GM23248 (cell line): Measurements from ENCODE around the gene CHN1.

Source experiments
- EZH2 ChIP-seq: fragments of 200-600 bp; sonication (generic); IDR thresholded peaks from 2 replicates; pipeline ENCODE4 v1.6.1; 2018; ENCODE audit warnings: antibody characterized with exemption, mild to moderate bottlenecking; ENCODE audit not compliant: insufficient read depth, poor library complexity, severe bottlenecking
- EZH2phosphoT487 ChIP-seq: fragments of 200-600 bp; sonication (generic); IDR thresholded peaks from 2 replicates; pipeline ENCODE4 v1.6.1; 2018; ENCODE audit warnings: antibody characterized with exemption, moderate library complexity, mild to moderate bottlenecking, low read depth; ENCODE audit not compliant: insufficient read depth

GRCh38 chr2:174777347-174778084 lies 227.7 kb downstream of the CHN1 start:
- TF ChIP-seq EZH2 (no peak), EZH2phosphoT487 (no peak)
